RWPE1 (cell line): Measurements from ENCODE around the gene DTNB.
"Not testable (repeated sequence)": the region's sequence is repeated elsewhere in the genome, so short reads cannot be mapped to it uniquely, and the experiment has no call there.

Experiments
- CTCF ChIA-PET: fragments of 350-600 bp; sonication (Branson Sonifier 250); formaldehyde crosslinking; extraction: SDS; loops from one replicate; lab custom pipeline; 2021; lab: Yijun Ruan, JAX
- POLR2A ChIA-PET: fragments of 400-600 bp; formaldehyde crosslinking; extraction: SDS; loops from one replicate; lab custom pipeline; 2020; ENCODE audit warnings: antibody characterized with exemption; ENCODE audit not compliant: low non-redundant PET; lab: Yijun Ruan, JAX
- DNase-seq: peaks from one replicate; pipeline ENCODE4 v3.0.0; 2012; ENCODE audit warnings: low spot score
- H3K27ac ChIP-seq: fragments of 450-650 bp; 2 replicates; pipeline ENCODE4 v1.5.1; 2017
- CTCF ChIP-seq: fragments of 450-650 bp; conservative IDR thresholded peaks from 2 replicates; pipeline ENCODE4 v1.5.1; 2017; ENCODE audit warnings: low read depth, mild to moderate bottlenecking

Gene DTNB

DNA sequence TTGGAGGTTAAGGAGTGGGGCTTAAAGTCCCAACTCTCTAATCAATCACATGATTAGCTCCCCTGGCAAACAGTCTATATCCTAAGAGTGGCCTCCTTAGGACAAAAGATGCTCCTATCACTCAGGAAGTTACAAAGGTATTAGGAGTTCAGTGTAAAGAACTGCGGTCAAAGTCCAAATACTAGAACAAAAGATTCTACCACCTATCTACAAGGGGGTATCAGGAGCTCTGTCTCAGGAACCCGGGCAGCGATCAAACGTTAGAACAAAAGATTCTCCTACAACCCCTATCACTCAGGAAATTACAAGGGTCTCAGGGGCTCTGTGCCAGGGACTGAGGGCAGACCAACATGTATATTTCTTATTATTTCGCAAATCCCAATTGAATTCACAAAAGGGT lies 58.0 kb downstream of the DTNB start:
- no peak overlapping the region for H3K27ac ChIP-seq
- no peak for DNase-seq
- ChIA-PET POLR2A (no interaction called here), CTCF (interaction anchor here (0.6 to 1.4 kb wide), 4 partner anchors 9 to 719 kb away, joined by 3 to 5 read pairs (median 4); no protein-coding TSS in a partner anchor)
- TF ChIP-seq CTCF, result no peak

GRCh38 chr2:25614711-25615110 lies 58.7 kb downstream of the DTNB start:
- no peak for TF ChIP-seq CTCF
- CTCF ChIA-PET, result interaction anchor here (0.6 to 1.4 kb wide), 4 partner anchors 8 to 720 kb away, joined by 3 to 5 read pairs (median 4); no protein-coding TSS in a partner anchor
- no peak overlapping the region for H3K27ac ChIP-seq
- POLR2A ChIA-PET, result no interaction called here
- no peak for DNase-seq

DNA sequence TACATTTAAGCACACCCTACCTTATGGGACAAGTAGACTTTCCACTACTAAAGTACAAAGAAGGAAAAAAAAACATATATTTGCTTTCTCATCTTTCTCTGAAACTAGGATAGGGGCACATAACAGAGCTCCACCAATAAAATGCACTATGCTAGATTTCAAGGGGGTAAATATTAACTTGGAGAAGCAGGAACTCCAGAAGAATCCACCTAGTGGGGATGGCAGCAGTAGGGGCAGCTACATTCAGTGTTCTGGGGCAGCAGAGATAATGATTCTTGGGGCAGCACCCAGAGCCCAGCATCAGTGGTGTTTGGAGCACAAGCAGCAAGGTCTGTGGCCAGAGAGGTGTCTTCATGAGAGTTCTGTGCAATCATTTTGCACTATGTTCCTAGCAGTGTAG lies 64.7 kb downstream of the DTNB start:
- CTCF ChIA-PET, result interaction anchor here (0.6 to 3.0 kb wide), 4 partner anchors 56 to 98 kb away, joined by 3 to 45 read pairs (median 4); no protein-coding TSS in a partner anchor
- POLR2A ChIA-PET, result no interaction called here

DNA sequence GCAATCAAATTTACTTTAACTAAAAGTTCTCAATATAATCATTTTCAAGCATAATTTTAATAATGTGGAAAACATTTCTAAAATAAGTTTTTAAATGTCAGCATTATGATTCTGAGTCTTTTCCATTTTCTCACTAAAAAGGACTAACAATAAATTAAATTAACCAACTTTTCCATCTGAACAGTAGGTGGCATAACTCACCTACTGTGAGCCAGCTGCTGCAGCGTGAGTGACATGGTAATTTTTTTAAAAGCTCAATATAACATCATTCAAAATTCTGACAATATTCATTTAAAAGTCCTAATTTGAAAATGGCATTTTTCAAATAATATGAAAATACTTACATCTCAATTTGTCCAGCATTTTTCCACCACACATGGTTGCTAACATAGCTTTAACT lies 66.5 kb downstream of the DTNB start:
- peak; percentile 50 for DNase-seq
- POLR2A ChIA-PET, result no interaction called here

More for the DNA sequence above, 64.7 kb downstream of the DTNB start:
- DNase-seq, result no peak
- TF ChIP-seq CTCF, result no peak
- H3K27ac ChIP-seq, result no peak overlapping the region

GRCh38 chr2:25602333-25602723 lies 71.0 kb downstream of the DTNB start:
- H3K27ac ChIP-seq, result no peak overlapping the region
- no peak for TF ChIP-seq CTCF
- no peak for DNase-seq
- ChIA-PET CTCF (no interaction called here), POLR2A (no interaction called here)

More for the DNA sequence above, 66.5 kb downstream of the DTNB start:
- CTCF ChIA-PET, result interaction anchor here (0.6 to 3.0 kb wide), 17 partner anchors 8 to 153 kb away, joined by 3 to 45 read pairs (median 3); partner anchors contain the start of gene DTNB
- peak; percentile 74 for TF ChIP-seq CTCF
- H3K27ac ChIP-seq, result no peak overlapping the region

- POLR2A ChIA-PET, H3K27ac ChIP-seq, DNase-seq: not testable (repeated sequence)
- CTCF ChIA-PET, result interaction anchor here (0.6 to 1.0 kb wide), 2 partner anchors 98 to 240 kb away, joined by 3 to 5 read pairs; no protein-coding TSS in a partner anchor
Measured at GRCh38 chr2:25601711-25602332, 71.6 kb downstream of the DTNB start.

DNA sequence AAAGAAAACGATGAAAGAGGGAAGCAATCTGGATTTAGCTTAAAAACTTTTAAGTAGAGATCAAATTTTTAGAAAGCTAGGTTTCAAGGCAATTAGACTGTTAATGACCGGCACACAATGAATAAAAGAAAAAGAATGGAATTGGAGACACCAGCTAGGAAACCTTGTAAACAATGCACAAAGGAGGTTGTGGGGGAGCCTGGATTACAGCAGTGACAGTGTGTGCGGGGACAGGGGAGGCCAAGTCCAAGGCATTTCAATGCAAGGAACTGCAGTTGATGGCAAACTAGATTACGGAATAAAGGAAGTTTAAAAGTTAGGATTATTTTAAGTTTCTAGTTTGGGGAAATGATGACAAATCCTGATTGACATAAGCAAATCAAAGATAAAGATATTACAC lies 74.5 kb downstream of the DTNB start:
- ChIA-PET CTCF (interaction anchor here (0.6 kb wide), 1 partner anchor 339 kb away, joined by 3 read pairs; no protein-coding TSS in a partner anchor), POLR2A (no interaction called here)
- TF ChIP-seq CTCF, result no peak
- H3K27ac ChIP-seq, result no peak overlapping the region
- no peak for DNase-seq
